HG03097 (cell line): ENCODE results near the gene FAM117A.
A peak's percentile ranks its signal among the peaks of the same experiment; 100 is the strongest.

Source experiments
- ATAC-seq: cut with Tn5 transposase; IDR thresholded peaks from one replicate; pipeline ENCODE4 v1.9.1; 2021; ENCODE audit not compliant: unreplicated experiment, low FRiP score

Gene FAM117A

GRCh38 chr17:49763735-49764558, at the start of gene FAM117A:
Gene FAM117A (minus strand): TSS chr17:49764131. CDS start chr17:49764087, 44 bp downstream.
- peak; percentile 84 for ATAC-seq

GRCh38 chr17:49809056-49809455, 45.1 kb upstream of the FAM117A start:
- no peak for ATAC-seq

GRCh38 chr17:49798738-49799137, 34.8 kb upstream of the FAM117A start:
- no peak for ATAC-seq

GRCh38 chr17:49798182-49798581, 34.3 kb upstream of the FAM117A start:
- no peak for ATAC-seq

- no peak for ATAC-seq
These were observed 31.4 kb upstream of the FAM117A start for GRCh38 chr17:49795372-49795771.

GRCh38 chr17:49793309-49793708, 29.4 kb upstream of the FAM117A start:
- ATAC-seq: no peak

- no peak for ATAC-seq
These were observed 25.3 kb upstream of the FAM117A start for GRCh38 chr17:49789243-49789578.

- peak; percentile 84 for ATAC-seq
These were observed 24.7 kb upstream of the FAM117A start, which contains the start of gene KAT7 for GRCh38 chr17:49788478-49789242. Gene KAT7 (plus strand): TSS chr17:49788681. CDS start chr17:49788835, 154 bp downstream.

- ATAC-seq: no peak
These were observed 24.1 kb upstream of the FAM117A start for GRCh38 chr17:49787884-49788477.

GRCh38 chr17:49784636-49785035, 20.7 kb upstream of the FAM117A start:
- ATAC-seq: no peak

GRCh38 chr17:49783791-49784190, 19.9 kb upstream of the FAM117A start:
- ATAC-seq: no peak

GRCh38 chr17:49783071-49783715, 19.3 kb upstream of the FAM117A start:
- no peak for ATAC-seq

GRCh38 chr17:49779739-49780231, 15.9 kb upstream of the FAM117A start:
- no peak for ATAC-seq

GRCh38 chr17:49779156-49779738, 15.3 kb upstream of the FAM117A start:
- no peak for ATAC-seq

- no peak for ATAC-seq
These were observed 13.6 kb upstream of the FAM117A start for GRCh38 chr17:49777563-49777962.

- no peak for ATAC-seq
These were observed 12.8 kb upstream of the FAM117A start for GRCh38 chr17:49776551-49777300.

GRCh38 chr17:49775546-49776260, 11.8 kb upstream of the FAM117A start:
- ATAC-seq: no peak

GRCh38 chr17:49766918-49767530, 3.1 kb upstream of the FAM117A start:
- no peak for ATAC-seq
